Ecto neural progenitor cell (in vitro differentiated cells): ENCODE measurements around the gene ODAD3.

Experiments used
- DNase-seq: peaks from one replicate; pipeline ENCODE4 v3.0.0-alpha.2; 2018; ENCODE audit warnings: low spot score

Gene ODAD3

GRCh38 chr19:11375143-11375948 lies 59.6 kb downstream of the ODAD3 start:
- peak; percentile 64 for DNase-seq

GRCh38 chr19:11374433-11375142 lies 60.3 kb downstream of the ODAD3 start, which contains the start of gene SWSAP1:
TSS of gene SWSAP1 (plus strand) at chr19:11374666. CDS start at chr19:11374681, 15 bp downstream.
- DNase-seq = peak; percentile 98

GRCh38 chr19:11373885-11374432 lies 61.0 kb downstream of the ODAD3 start:
- DNase-seq = no peak

- DNase-seq = peak; percentile 82
Observed at GRCh38 chr19:11373166-11373884, 61.6 kb downstream of the ODAD3 start.

- no peak for DNase-seq
Observed at GRCh38 chr19:11370744-11371143, 64.2 kb downstream of the ODAD3 start.
